Fibroblast of lung (primary cell): ENCODE measurements around the gene RRBP1. TPM values are rescaled to one million over a fixed set of nuclear protein-coding genes. Genes with fewer than 3 reads are reported as not detected.
"Not testable (repeated sequence)": the region's sequence is repeated elsewhere in the genome, so short reads cannot be mapped to it uniquely, and the experiment has no call there.

Source experiments
- DNase-seq, 2 donors: peaks; one replicate each; pipeline versions ENCODE4 v3.0.0 to v3.0.0-alpha.2; 2010; ENCODE audit warnings: low read depth in 2 of 2
- H2AFZ ChIP-seq: 2 replicates; pipeline ENCODE4 v1.5.1; 2012; ENCODE audit warnings: low read length, control low read depth, inconsistent platforms
- H3K27ac ChIP-seq: 2 replicates; pipeline ENCODE4 v1.5.1; 2011; ENCODE audit warnings: low read length, control low read depth; ENCODE audit not compliant: insufficient read depth
- H3K27me3 ChIP-seq: 2 replicates; pipeline ENCODE4 v1.5.1; 2011; ENCODE audit warnings: mild to moderate bottlenecking, low read length; ENCODE audit not compliant: control insufficient read depth, insufficient read depth
- H3K36me3 ChIP-seq: 2 replicates; pipeline ENCODE4 v1.5.1; 2011; ENCODE audit warnings: low read length; ENCODE audit not compliant: control insufficient read depth, insufficient read depth
- H3K4me1 ChIP-seq: 2 replicates; pipeline ENCODE4 v1.5.1; 2011; ENCODE audit warnings: low read length; ENCODE audit not compliant: control insufficient read depth, insufficient read depth; ENCODE audit errors: extremely low read depth
- H3K4me2 ChIP-seq: 2 replicates; pipeline ENCODE4 v1.5.1; 2011; ENCODE audit warnings: low read length, control low read depth; ENCODE audit not compliant: insufficient read depth; ENCODE audit errors: extremely low read depth
- H3K4me3 ChIP-seq, 4 experiments: fragments of 200-600 bp in 1 of 4; sonication (generic) in 1 of 4; replicated peaks in 1 of 4; 2 replicates each; pipeline ENCODE4 v1.5.1; 2011 to 2016; ENCODE audit warnings: low read length in 4 of 4, low read depth in 3 of 4, mild to moderate bottlenecking in 3 of 4, control low read depth in 2 of 4, inconsistent platforms in 1 of 4, mixed read lengths in 1 of 4; ENCODE audit not compliant: insufficient read depth in 1 of 4; ENCODE audit errors: control extremely low read depth in 1 of 4
- H3K79me2 ChIP-seq: 2 replicates; pipeline ENCODE4 v1.5.1; 2012; ENCODE audit warnings: mild to moderate bottlenecking, low read length, inconsistent platforms; ENCODE audit not compliant: control insufficient read depth, insufficient read depth
- H3K9ac ChIP-seq: 2 replicates; pipeline ENCODE4 v1.5.1; 2011; ENCODE audit warnings: mild to moderate bottlenecking, low read length, control low read depth; ENCODE audit not compliant: insufficient read depth
- H3K9me3 ChIP-seq: 2 replicates; pipeline ENCODE4 v1.5.1; 2012; ENCODE audit warnings: low read depth, low read length; ENCODE audit not compliant: control insufficient read depth, insufficient read depth
- H4K20me1 ChIP-seq: 2 replicates; pipeline ENCODE4 v1.5.1; 2011; ENCODE audit warnings: low read length; ENCODE audit not compliant: control insufficient read depth, insufficient read depth; ENCODE audit errors: extremely low read depth
- EZH2 ChIP-seq: IDR thresholded peaks from 2 replicates; pipeline ENCODE4 v1.5.1; 2012; ENCODE audit warnings: low read length, control low read depth, mild to moderate bottlenecking; ENCODE audit errors: missing control alignments
- polyA plus RNA-seq, 2 donors: library from polyadenylated mRNA; depleted of rRNA in 1 of 2; stranded (reverse) in 1 of 2; unstranded in 1 of 2; fragments of >200 nt; gene quantifications; 2 replicates each; pipeline ENCODE4 v1.2.1, GENCODE V29; 2011 to 2012; ENCODE audit warnings: missing spikeins in 1 of 2
- total RNA-seq: library from RNA; depleted of rRNA; stranded (reverse); fragments of >200 nt; gene quantifications from 2 replicates; pipeline ENCODE4 v1.2.1, GENCODE V29; 2014
- TF ChIP-seq, protein P1 (sequence below), 2 donors: IDR thresholded peaks in 1 of 2; conservative IDR thresholded peaks in 1 of 2; 1 replicate in 1 of 2; 2 replicates in 1 of 2; pipeline ENCODE4 v1.5.1; 2011 to 2012; ENCODE audit warnings: low read length in 2 of 2, control low read depth in 1 of 2, inconsistent platforms in 1 of 2, low read depth in 1 of 2, mild to moderate bottlenecking in 1 of 2

Gene RRBP1
- total and polyA plus RNA-seq, 2 donors (not counting 1 experiment from before 2014, with no cell fraction given), result 169 to 233 TPM

DNA sequence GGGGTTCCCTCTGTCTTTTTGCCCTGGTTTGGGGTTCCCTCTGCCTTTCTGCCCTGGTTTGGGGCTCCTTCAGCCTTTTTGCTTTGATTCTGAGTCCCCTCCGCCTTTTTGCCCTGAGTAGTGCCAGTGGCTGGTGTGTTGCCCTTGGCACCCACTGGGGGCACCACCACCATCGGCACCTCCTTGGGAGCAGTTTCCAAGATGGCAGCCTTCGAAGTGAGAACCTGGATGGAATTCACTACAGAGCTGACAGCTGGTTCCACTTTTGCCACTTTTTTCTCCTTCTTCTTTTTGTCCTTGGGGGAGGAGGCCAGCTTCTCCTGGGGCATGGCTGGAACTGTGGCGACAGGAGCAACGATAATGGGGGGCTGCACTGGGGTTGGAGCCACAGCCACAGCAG is 22.2 kb downstream of the RRBP1 start:
- Histone ChIP-seq H4K20me1 (peaks cover 8% of the 10 kb centered on the region), H3K27me3 (no peaks in the 10 kb centered on the region), H3K9me3 (no peaks in the 10 kb centered on the region), H2AFZ (no peak overlapping the region), H3K4me3 (no peak overlapping the region), H3K4me1 (peaks cover 24% of the 10 kb centered on the region), H3K79me2 (peaks cover 86% of the 10 kb centered on the region), H3K4me2 (no peak overlapping the region), H3K36me3 (peaks cover 22% of the 10 kb centered on the region), H3K27ac (no peak overlapping the region), H3K9ac (no peak overlapping the region)
- TF ChIP-seq EZH2, result no peak
- TF ChIP-seq, protein P1, sequence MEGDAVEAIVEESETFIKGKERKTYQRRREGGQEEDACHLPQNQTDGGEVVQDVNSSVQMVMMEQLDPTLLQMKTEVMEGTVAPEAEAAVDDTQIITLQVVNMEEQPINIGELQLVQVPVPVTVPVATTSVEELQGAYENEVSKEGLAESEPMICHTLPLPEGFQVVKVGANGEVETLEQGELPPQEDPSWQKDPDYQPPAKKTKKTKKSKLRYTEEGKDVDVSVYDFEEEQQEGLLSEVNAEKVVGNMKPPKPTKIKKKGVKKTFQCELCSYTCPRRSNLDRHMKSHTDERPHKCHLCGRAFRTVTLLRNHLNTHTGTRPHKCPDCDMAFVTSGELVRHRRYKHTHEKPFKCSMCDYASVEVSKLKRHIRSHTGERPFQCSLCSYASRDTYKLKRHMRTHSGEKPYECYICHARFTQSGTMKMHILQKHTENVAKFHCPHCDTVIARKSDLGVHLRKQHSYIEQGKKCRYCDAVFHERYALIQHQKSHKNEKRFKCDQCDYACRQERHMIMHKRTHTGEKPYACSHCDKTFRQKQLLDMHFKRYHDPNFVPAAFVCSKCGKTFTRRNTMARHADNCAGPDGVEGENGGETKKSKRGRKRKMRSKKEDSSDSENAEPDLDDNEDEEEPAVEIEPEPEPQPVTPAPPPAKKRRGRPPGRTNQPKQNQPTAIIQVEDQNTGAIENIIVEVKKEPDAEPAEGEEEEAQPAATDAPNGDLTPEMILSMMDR (conservative IDR thresholded peaks at IDR 0.05 in 1 of 2, IDR thresholded peaks at IDR 0.05 in 1 of 2; ENCODE audit: low read depth in 1 of 2, low read length in 2 of 2), result peak in 1 of 2 donors; percentile 3
- DNase-seq, result no peak

DNA sequence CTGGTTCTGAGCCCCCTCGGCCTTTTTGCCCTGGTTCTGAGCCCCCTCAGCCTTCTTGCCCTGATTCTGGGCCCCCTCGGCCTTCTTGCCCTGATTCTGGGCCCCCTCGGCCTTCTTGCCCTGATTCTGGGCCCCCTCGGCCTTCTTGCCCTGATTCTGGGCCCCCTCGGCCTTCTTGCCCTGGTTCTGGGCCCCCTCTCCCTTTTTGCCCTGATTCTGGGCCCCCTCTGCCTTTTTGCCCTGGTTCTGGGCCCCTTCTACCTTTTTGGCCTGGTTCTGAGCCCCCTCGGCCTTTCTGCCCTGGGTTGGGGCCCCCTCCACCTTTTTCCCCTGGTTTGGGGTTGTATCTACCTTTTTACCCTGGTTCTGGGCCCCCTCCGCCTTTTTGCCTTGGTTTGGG is 22.7 kb downstream of the RRBP1 start:
- not testable (repeated sequence) for H3K27ac ChIP-seq, H3K4me3 ChIP-seq, H3K4me2 ChIP-seq, H3K9ac ChIP-seq, H3K27me3 ChIP-seq, H4K20me1 ChIP-seq, H2AFZ ChIP-seq, DNase-seq, H3K9me3 ChIP-seq
- H3K4me1 ChIP-seq, result peaks cover 21% of the 10 kb centered on the region
- peaks cover 22% of the 10 kb centered on the region for H3K36me3 ChIP-seq
- peaks cover 86% of the 10 kb centered on the region for H3K79me2 ChIP-seq

DNA sequence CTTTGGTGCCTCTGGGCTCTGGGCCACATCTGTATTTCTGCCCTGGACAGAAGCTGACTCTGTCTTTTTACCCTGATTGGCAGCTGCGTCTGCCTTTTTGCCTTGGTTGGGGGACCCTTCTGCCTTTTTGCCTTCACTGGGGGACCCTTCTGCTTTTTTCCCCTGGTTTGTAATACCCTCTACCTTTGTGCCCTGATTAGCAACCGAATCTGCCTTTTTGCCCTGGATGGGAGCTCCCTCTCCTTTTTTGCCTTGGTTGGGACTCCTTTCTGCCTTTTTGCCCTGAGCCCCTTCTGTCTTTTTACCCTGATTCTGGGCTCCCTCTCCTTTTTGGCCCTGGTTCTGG is 23.4 kb downstream of the RRBP1 start:
- H3K4me3 ChIP-seq, result no peak overlapping the region
- no peaks in the 10 kb centered on the region for H3K27me3 ChIP-seq
- no peak overlapping the region for H3K4me2 ChIP-seq
- H2AFZ ChIP-seq, result no peak overlapping the region
- no peak overlapping the region for H3K27ac ChIP-seq
- peaks cover 86% of the 10 kb centered on the region for H3K79me2 ChIP-seq
- H3K4me1 ChIP-seq, result peaks cover 19% of the 10 kb centered on the region
- no peak for DNase-seq
- peaks cover 8% of the 10 kb centered on the region for H4K20me1 ChIP-seq
- H3K36me3 ChIP-seq, result peaks cover 22% of the 10 kb centered on the region
- TF ChIP-seq EZH2, result no peak
- TF ChIP-seq, protein P1 (conservative IDR thresholded peaks at IDR 0.05 in 1 of 2, IDR thresholded peaks at IDR 0.05 in 1 of 2; ENCODE audit: low read depth in 1 of 2, low read length in 2 of 2), result no peak
- no peak overlapping the region for H3K9ac ChIP-seq
- no peaks in the 10 kb centered on the region for H3K9me3 ChIP-seq
